HG03565 (cell line): ENCODE measurements around the gene CLTCL1.
"Not testable (repeated sequence)": the region's sequence is repeated elsewhere in the genome, so short reads cannot be mapped to it uniquely, and the experiment has no call there.

ENCODE experiments used
- ATAC-seq: cut with Tn5 transposase; IDR thresholded peaks from one replicate; pipeline ENCODE4 v1.9.1; 2021; ENCODE audit warnings: mild to moderate bottlenecking, moderate library complexity; ENCODE audit not compliant: unreplicated experiment

Gene CLTCL1

DNA sequence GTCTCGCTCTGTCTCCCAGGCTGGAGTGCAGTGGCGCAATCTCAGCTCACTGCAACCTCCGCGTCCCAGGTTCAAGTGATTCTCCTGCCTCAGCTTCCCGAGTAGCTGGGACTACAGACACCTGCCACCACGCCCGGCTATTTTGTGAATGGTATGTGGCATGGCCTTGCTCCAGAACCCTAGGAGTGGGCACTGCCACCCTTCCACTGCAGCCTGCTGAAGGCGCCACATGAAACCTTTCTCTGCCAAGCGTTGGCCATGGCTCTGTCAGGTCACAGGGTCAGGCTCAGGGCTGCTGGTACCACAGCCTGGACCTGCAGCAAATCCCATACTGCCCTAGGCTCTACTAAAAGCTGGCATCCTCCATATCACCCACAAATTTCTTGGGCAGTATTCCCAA is 135.4 kb downstream of the CLTCL1 start:
- ATAC-seq: not testable (repeated sequence)

DNA sequence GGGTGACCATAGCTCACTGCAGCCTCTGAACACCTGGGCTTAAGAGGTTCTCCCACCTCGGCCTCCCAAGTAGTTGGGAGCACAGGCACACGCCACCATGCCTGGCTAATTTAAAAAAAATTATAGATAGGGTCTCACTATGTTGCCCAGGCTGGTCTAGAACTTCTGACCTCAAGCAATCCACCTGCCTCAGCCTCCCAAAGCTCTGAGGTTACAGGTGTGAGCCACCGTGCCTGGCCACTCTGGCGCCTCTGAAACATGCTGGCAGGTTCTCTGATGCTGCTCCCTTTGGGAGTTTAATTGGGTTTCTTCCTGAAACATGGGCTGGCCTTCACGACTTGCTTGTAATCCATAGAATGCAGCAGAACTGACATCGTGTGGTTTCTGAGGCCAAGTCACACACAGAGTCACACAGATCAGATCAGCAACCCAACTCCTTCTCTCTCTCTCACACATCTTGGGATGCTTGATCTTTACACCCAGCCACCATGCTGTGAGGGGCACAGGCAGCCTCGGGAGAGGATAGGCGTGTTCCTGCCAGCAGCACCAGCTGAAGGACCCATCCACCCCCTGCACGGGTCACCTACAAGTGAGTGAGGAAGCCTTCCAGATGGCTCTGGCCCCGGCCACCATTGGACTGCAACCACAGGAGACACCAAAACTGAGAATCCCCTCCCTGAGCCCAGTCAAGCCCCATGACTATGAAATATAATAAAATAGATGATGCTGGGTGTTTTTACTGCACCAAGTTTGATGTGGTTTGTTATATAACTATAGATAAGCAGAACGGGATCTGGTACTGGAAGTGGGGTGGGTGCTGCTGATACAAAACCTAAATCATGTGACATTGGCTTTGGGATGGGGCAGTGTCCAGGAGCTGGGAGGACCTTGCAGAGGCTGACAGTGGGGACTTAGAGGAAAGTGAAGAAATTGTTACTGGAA is 138.3 kb downstream of the CLTCL1 start:
- ATAC-seq: no peak

DNA sequence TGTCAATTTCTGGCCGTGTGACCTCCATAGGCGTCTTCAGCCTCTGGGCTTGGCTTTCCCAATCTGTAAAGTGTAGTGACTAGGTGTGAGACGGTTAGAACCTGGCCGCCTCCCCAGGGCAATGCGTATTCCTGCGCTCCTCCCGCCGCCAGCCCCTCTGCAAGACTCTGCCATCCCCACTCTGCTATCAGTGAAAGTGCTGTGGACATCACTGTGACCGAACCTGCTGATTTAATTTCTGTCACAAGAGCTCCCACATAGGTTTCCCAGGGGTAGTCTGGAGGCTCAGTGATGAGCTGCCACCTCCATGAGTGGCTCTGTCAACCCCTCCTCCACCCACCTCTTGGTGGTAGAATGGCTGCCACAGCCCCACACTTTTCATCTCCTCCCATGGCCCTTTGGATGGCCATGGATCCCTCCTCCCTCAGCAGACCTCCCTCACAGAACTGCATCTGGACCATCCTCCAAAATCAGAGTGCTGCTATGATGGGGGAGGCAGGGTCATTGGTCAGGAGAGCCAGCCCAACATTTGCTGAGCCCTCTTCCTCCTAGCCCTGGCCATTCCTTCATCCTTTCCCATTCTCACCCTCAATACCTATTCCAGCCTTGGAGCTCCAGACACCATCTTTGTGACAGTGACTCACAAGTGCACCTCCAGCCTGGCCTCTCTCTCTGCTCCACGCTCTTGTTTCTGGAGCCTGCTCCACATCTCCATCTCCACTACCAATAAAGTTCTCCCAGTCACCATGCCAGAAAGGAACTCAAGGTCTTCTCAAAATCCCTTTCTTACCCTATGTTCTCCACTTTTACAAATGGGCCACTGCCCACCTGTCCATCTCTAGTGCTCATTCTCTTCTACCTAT is 140.0 kb downstream of the CLTCL1 start:
- ATAC-seq: no peak

DNA sequence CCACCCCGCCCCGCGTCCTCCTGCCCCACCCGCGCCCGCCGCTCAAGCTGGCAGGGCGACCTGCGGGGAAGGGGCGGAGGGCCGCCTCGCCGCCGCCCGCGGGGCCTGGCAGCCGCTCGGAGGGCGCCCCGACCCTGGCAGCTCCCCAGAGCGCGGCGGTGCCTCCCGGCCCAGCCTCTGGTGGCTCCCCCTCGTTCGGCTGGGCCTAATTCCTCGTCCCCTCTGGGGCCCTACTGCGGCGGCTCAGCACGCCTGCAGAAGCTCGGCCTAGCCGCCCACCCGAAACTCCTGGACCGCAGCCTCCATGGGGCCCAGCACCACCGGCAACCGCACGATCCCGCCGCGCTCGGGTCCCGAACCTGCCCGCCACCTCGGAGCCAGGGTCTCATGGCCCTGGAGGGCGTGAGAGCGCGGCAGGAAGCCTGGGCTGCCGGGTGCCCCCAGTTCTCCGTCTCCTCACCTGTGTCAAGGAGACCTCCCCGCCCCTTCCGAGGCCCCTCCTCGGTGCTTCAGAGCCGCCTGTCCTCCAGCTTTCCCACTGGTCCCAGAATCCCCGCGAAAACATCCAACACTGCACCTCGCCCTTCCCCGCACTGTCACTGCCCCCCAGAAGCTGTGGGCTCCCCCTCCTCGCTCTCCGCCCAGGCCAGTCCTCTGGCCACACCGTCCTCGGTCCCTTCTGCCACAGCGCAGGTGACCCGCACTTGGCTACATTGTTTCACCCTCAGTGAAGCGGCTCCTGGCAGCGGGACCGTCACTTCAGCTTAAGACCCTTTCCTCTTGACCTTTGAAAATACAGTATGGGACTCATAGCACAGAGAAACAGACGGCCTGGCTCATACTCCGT is 140.8 kb downstream of the CLTCL1 start:
- no peak for ATAC-seq

DNA sequence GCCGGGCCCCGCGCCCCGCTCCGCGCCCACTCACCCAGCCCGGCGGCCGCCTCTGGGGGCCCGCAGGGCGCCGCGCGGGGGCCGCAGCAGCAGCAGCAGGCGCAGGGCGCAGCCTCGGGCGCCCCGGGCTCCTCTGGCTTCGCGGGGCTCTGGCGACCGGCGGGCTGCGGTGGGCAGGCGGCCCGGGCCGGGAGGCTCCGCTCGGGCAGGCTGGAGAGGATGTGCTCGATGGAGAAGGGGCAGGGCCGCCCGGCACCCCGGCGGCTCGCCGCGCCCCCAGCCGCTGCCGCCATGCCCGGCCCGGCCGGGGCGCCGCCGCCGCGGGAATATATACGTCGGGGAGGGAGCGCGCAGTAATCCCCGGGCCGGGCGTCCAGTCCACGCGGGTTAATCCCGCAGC is 141.5 kb downstream of the CLTCL1 start, which contains the start of gene GSC2:
Gene GSC2 (minus strand): TSS at position 302 of the 400 bp plus-strand sequence. CDS start 9 bp downstream, at position 293.
- ATAC-seq: no peak

DNA sequence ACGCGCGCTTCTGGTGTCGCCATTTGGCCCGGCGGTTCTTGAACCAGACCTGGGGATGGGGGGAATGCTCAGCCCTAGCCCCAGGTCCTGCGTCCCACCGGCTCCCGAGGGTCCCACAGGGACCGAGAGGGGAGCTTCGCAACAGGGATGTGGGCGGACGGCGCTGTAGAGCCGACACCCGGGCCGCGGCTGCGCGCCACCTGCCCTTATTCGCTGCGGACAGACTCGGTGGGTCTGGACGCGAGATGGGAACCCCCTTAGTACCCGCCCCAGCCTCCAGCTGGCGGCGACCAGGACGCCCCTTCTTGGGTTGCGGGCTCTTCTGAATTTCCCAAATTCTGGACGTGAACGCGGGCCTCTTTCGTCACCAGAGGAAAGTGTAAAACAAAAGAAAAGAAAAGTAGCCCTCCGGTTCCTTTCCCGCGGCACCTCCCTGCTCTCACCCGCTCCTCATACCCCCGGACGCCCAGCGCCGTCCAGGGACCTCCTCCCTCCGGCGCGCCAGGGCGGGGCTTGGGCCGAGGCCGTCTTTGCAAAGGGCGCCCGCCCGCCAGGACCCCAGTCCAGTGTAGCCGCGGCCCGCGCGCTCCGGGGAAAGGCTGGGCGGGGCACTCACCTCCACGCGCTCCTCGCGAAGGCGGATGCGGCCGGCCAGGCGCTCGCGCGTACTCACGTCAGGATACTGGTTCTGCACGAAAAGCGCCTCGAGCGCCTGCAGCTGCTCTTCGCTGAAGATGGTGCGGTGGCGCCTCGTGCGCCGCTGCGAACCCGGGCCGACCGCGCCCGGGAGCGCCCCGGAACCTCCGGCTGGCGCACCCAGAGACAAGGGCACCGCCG is 142.3 kb downstream of the CLTCL1 start:
- no peak for ATAC-seq

DNA sequence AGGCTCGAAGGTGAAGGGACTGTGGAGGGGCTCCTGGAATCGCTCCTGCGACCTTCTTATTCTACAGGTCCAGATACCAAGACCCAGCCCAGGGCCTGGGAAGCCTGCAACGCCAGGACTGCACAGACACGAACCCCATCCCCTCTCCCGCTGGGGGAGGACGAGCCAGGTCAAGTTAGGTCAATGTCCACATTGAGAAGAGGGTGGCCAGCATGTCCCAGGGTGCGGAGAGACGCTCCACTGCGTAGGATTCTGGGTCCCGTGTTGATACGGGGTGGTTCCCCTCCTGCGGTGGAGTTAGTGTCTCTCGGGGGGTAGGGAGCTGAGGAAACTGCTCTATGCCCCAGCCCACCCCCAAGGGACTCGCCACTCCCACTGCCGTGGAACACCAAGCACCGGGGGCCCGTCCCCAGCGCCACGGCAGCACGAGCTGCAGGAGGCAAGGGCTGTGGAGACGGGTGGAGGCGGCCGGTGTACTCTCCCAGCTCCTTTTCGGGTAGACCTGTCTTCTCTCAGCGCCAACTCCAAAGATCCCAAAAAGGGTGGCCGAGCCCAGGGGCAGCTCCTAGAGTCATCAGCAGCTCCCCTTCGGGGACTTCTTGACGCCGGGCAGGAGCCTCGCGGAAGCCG is 143.0 kb downstream of the CLTCL1 start:
- no peak for ATAC-seq

DNA sequence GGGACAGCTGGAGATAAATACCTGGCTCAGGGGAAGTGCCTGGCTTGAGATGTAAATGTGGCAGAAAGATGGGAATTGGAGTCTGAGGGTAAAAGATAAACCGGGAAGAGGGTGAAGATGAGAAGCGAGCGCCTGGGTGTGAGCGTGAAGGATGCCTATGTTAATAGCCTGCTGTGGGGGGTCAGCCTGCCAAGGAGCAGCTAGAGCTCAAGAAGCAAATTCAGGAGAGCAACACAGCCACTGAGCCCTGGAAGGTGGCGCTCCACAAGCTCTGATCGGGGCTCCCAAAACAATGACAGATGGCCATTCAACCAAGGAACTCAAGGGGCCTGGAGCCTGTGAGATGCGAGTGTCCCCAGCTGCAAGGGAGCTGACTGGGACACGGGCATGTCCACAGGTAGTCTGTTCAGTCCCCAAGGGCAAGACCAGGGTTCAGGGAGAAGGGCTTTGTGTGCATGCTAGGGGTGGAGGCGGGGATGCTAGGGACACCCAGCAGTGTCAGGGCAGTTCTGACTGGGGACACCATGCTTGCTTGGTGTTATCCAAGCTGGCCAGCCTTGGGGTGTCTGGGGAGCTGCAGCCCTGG is 144.2 kb downstream of the CLTCL1 start:
- ATAC-seq: no peak

DNA sequence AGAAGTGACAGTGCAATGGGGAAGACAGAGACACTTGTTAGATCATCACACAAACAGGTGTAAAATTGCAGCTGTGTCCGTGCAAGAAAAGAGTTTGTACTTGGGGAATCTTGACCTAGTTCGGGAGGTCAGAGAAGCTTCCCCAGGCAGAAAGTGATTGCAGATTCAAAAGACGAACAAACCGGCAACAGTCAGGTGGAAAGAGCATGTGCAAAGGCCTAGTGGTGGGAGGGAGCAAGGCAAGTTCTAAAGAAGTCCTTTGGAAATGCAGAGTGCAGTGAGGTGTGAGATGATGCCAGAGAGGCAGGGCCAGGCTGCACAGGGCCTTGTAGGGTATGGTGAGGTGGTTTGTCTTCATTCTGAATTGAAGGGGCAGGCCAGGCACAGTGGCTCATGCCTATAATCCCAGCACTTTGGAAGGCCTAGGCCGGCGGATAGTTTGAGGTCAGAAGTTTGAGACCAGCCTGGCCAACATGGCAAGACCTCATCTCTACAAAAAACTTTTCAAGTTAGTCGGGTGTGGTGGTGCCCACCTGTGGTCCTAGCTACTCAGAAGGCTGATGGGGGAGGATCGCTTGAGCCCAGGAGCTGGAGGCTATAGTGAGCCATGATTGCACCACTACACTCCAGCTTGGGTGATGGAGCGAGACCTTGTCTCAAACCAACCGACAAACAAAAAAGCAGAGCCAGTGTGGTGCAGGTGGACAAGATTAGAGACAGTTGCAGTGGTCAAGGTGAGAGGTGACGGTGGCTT is 145.1 kb downstream of the CLTCL1 start:
- no peak for ATAC-seq

DNA sequence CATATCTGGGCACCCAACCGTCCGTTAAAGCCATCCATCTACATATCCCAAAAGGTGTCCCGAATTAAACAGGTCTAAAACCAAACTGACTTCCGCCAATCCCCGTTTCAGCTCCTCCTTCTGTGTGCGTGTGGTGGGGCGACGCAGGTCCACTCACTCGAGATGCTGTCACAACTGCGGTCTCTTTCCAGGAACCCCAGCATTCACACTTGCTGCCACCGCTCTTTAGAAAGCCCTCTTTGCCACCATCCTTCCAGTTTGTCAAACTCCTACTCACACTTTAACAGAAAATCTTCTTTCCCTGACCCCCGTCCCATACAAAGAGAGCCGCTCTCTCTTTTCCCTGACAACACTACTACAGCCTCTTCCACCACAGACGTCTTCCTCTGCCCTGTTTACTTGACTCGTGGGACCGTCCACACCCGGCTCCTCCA is 147.5 kb downstream of the CLTCL1 start:
- ATAC-seq: no peak

DNA sequence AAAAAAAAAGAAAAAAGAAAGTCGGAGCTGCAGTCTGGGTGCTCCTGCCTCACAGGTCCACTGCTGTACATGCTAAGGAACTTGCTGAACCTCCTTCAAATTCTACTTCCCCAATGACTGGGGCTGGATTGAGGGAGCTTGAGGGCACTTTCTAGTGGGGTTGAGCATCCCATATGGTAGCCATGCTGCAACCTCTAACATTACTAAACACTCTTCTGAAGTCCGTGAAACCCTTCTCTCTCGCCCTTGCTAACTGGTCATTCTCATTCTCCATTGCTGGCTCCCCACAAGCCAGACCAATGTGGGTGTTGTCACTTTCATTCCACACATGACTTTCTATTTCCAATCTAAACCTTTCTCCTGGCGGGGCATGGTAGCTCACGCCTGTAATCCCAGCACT is 148.3 kb downstream of the CLTCL1 start:
- no peak for ATAC-seq

DNA sequence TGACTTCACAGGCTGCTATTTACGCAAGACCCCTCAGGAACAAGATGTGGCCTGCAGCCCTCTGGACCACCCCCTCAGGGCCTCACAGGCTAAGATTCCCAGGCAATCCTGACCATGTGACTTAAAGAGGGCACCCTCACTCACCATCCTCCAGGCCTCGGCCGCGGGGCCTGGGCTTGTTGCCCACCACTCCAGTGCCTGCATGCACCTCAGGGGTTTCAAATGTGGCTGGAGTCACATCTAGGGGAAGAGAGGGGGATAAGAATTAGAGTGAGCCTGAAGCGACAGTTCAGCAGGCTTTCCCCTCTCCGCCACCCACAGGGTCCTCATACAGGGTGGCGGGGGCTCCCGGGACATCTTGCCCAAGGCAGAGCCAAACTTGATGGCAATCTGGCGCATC is 149.1 kb downstream of the CLTCL1 start:
- ATAC-seq: no peak

DNA sequence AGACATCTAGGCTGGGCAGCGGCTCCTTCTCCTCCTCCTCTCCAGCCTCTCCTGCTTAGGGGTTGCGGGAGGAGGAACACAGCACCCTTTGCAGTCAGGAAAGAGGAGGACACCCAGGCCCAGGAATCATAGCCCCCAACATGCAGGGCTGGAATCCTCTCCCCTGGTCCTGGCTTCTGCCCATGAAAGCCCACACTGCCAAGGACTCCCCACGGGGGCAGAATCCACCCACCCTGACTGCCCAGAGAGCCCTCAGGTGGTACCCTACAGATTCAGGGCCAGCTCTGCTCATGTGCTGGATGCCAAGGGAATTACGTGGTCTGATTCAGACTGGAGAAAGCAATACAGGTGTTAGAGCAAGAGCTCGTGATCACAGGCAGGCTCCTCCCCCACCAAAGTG is 151.5 kb downstream of the CLTCL1 start:
- ATAC-seq: no peak

DNA sequence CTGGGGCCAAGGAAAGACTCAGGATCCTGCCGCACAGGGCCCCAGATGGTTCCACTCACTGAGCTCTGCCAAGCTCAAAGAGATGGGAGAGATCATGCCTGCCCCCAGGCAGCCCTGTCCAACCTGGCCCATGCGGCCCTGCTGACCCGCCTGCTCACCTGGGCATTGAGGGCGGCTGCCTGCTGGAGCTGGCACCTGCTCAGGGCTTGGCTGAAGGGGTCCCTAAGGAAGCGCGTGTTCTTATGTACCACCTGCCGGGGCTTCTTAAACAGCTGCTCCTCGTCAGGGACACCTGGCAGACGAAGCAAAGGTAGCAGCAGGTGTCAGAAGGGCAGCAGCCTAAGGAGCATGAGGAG is 152.5 kb downstream of the CLTCL1 start:
- ATAC-seq: no peak

DNA sequence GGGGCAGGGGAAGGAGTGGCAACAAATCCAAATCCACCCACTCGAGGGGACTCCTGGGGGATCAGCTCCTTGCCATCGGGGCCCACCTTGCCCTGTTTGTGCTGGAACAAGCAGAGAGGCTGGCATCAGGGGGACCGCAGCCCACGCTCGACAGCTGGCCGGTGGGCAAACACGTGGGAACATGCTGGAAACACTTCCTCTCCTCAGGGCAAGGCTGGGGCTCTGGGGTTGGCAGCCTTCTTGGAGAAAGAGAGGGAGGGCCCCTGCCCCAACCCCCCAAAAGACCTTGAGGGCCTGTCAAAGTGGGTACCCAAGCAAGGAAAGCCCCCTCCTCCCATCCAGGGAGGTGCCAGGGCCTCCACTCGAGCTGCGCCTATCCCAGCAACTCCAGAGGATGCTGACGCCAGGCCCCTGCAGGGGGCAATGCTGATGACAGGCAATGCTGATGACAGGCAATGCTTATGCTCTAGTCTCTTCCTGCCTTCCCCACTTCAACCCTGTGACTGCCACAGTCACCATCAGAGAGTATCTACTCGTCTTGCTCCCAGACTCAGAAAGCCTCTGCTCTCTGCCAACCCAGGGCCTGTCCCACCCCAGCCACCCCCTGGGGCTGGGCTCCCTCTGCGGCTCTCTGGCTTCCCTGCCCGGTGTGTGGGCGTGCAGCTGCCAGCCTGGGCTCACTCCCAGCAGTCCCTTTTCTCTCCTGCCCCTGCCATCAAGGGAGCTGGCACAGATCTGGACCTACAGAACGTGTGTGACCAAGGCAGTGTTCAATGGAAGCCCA is 153.1 kb downstream of the CLTCL1 start:
- ATAC-seq: no peak

DNA sequence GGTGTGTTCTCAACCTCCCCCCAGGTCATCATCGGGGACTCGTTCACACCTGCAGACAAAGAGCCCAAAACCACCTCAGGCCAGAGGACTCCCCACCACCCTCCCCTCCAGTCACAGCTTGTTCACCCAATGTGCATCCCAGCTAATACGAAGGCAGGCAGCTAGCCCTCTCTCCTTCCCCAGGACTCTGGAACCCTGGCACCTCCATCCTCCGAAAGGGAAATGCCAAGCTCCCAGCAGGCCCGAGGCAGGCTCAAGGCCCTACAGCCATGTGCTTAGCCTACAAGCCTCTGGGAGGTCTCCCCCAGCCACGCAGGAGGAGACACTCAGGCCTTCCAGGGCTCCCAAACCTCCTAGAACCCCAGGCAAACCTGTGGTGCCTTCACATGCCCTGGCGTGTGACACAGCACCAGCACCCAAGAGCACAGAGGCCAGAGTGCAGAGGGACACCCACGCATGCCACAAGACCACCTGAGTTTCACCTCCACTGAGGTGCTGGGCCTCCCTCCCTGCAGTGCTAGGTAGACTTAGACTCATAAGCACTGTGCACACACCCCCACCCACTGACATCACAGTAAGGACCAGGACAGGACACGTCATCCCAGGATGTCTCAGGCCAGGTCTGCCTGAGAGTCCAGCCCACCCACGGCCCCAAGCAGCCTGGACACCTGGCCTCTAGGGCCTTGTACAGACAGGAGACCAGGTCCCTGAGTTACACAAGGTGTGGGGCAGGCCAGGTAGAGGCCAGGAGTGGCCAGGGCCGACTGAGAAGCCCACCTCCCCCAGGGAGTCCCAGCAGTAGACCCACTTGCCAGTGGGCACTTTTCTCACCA is 153.9 kb downstream of the CLTCL1 start:
- ATAC-seq: no peak

DNA sequence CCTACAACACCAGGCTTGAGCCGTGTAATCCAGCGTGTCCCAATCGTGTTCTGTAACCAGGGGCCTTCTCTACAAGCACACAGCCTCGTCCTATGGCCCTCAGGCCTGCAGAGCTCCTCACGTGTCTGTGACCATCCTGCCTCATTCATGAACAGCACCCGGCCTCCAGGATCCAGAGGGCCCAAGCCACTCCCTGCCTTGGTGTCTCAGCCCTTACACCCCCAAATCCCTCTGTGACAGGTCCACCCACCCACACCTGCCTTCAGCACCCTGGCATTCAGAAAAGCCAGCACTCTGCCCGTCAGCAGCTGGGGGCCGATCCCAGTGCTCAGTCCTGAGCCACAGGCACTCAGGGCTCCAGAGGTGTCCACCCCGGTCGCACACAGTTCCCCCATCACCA is 154.6 kb downstream of the CLTCL1 start:
- no peak for ATAC-seq
